SH-SY5Y (cell line): ENCODE results near the gene NRG3.

Source experiments
- GATA2 ChIP-seq: IDR thresholded peaks from 2 replicates; pipeline ENCODE4 v1.6.1; 2011; ENCODE audit warnings: mild to moderate bottlenecking, low read depth, low read length
- GATA3 ChIP-seq: IDR thresholded peaks from 2 replicates; pipeline ENCODE4 v1.6.1; 2011; ENCODE audit warnings: low read depth, mild to moderate bottlenecking, low read length, moderate library complexity

The NRG3 gene

DNA sequence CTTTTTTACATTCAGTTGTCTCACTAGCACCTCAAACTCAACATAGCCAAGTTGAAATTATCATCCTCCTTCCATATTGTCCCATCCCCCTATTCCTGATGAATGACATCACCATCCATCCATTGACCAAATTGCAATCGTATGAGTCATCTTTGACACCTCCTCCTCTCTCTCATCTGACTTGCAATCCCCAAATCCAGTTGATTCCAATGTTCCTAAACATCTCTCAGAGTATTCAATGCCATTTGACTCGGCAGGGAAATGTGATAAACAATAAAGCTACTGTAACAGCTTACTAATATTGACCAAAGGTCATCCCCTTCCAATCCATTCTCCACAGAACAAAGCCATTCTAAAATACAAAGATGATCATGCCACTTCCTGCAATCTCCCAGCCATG is 1047.8 kb downstream of the NRG3 start:
- TF ChIP-seq GATA2, result no peak
- no peak for TF ChIP-seq GATA3

DNA sequence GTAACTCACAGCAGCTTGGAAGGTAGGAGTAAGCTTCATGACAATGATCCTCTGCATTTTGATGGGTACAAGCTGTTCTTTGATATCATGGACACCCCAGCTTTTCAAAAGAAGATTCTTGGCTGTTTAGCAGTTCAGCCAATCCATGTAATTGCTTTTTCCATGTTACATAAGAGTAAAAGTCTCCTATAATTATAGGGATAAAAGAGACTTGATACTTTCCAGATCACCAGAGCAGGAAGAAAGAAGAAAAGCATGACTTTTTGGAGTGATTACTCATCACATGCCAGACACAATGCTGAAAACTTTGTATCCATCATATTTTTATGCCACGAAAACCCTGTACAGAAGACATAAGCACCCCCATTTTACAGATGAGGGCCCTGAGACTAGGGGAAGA is 1049.7 kb downstream of the NRG3 start:
- no peak for TF ChIP-seq GATA2
- no peak for TF ChIP-seq GATA3

DNA sequence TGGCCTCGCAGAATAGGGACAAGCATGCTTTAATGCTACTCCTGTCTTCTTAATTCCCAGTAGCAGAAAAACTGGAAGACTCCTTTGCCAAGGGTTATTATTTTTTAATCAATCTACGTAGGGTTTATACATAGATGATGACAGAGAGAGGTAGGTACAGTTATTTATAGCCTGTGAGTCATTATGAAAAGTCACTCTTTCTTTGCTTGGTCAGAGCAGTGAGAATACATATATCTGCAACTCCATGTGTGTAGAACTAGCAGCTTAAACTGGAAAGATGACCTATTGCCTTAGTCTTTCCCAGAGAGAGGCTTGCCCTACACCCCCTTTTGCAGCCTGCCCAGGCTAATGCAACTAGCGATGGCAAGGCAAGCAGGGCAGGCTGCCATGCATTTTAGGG is 1050.6 kb downstream of the NRG3 start:
- TF ChIP-seq GATA2, result no peak

DNA sequence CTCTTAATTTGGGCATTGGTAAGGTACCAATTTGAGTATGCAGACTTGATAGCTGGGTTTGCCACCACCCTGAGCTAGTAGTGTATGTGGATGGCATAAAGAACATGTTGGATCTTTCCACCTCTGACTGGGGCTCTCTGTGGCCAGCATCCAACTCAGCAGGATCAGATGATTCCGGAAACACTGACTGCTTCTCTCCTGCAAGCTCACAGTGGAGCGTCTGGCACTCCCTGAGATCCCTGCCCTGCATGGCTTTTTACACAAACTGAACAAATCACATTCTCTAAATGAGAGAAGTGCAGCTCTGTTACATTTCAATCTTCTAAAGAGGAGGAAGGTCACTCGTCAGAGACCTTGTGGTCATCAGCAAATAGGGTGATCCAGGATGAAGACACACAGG is 1057.5 kb downstream of the NRG3 start:
- TF ChIP-seq GATA3 (no peak), GATA2 (no peak)

DNA sequence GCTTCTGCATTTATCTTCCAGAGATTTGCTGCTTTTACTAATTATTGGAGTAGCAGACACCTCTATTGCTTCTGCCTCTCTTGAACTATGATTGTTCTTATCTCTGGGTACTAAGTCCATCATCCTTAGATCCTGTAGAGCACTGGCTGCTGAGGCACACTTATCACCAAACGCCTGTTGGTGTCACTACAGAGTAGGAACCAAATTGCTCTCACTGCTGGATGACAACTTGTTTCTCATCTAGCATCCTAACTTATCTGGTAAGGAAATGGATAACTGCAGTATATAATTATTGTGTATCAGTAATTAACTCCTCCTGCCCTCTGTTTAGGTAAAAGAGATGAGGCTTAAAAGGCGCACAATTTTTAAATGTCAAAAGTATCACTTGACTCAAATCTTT is 1059.4 kb downstream of the NRG3 start:
- TF ChIP-seq GATA2 (no peak), GATA3 (no peak)

DNA sequence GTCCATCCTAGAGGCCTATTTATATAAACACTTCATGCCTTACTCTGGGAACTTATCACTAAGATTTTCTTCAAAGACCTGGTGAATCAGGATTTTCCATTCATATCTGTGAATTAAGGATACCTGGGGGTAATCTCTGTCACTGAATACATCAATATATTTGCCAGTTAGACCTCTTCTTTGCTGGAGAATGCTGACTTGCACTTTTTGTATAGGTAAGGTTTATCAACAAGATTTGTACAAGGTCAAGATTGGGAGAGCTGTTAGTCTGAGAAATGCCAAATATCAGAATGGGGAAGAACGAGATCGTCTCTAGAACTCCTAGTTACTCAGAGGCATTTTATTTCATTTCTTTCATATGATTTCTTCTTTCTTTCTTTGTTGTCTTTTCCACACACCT is 1060.0 kb downstream of the NRG3 start:
- TF ChIP-seq GATA2 (no peak), GATA3 (no peak)

DNA sequence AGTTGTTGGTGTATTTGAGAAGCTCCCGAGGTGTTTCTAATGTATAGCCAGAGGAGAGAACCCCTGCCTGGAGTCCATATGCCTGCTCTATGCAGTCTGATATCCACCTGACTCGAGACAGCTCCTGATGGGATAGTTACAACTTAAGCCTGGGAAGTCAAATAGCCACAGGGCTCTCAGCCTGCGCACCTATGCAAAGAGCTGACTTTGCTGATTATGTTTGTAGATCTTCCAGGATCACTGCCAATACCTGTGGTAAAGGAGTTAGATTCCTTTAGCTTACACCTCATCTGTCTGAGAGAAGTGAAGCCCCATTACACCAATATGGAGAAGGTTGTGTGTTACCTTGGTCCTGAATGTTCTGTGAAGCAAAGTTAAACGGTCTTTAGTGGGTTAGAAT is 1063.3 kb downstream of the NRG3 start:
- TF ChIP-seq GATA3, result no peak
- TF ChIP-seq GATA2, result no peak

DNA sequence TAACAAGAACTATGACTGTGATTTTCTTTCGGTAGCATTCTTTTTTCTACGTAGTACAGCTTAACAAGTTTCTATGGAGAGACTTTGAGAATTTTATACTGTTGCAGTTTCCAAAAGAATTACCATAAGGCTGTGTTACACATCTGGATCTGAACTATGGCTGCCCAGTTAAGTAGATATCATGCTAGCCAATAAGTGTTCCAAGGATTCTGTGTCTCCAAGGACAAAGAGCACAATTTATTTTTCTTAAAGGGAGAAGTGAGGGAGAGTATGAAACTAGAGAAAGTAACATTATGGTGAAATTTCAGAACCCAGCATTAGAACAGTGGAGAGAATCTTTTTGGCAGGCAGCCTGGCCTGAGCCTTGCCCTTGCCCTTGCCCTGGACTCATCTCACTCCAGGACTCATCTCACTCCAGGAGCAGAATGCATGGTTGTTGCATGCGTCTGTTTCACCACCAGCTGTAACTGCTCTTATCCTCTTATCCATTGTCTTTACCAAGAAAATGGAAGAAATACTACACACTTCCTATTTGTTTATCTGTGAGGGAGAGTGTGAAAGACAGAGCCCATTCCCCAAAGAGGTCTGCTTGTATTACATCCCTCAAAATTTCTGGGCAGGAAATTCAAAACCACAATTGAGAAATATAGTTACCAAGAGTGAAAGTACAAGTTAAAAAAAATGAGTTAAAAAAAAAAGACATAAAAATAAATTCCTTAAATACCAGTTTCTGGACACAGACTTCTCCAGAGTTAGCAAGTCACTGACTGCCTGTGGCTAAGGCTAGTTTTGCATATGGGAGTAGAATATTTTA is 1067.5 kb downstream of the NRG3 start:
- TF ChIP-seq GATA3, result no peak
- no peak for TF ChIP-seq GATA2

DNA sequence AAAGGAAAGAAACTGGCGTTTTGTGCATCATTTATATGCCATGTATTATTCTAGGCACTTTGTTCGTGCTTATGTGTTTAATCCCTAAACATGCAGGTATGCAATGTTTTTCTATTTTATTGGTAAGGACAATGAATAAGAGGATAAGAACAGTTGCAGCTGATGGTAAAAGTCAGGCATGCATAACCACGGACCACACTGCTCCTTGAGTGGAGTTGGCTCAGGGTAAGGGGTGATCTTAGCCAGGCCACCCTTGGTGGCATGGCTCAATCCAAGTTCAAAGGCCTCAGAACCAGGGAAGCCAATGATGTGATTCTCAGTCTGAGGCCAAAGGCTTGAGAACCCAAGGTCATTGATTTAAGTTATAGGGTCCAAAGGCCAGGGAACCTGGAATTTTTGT is 1068.1 kb downstream of the NRG3 start:
- no peak for TF ChIP-seq GATA3
- no peak for TF ChIP-seq GATA2

DNA sequence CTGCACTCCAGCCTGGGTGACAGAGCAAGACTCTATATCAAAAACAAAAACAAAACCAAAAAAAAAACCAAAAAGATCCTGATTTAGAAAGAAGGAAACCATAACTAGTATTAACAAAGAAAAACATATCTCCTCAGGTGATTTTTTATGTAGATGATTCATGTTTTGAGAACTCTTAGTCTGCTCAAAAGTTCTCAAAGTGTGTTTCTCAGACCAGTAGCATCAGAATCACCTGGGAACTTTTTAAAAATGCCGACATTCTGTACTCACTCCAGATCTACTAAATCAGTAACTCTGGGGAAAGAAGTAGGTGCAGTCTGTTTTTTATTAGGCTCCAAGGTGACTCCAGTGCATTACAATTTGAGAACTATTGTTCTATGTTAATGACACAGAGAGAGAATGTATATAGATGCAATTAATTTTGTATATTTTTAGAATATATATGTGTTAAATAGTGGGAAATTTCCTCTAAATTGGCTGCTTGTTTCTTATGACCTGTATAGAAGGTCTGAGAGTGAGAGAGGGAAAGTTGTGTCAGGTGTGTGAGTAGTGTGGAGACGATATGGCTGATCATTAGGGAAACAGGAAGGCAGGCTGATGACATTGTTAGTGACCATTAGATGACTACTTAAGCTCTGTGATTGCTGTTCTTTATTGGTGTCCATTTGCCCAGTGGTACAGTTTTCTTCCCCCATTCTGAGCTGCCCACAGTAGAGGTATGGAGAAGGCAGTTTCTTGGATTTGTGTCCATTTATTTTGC is 1075.0 kb downstream of the NRG3 start:
- no peak for TF ChIP-seq GATA2
- TF ChIP-seq GATA3, result no peak

DNA sequence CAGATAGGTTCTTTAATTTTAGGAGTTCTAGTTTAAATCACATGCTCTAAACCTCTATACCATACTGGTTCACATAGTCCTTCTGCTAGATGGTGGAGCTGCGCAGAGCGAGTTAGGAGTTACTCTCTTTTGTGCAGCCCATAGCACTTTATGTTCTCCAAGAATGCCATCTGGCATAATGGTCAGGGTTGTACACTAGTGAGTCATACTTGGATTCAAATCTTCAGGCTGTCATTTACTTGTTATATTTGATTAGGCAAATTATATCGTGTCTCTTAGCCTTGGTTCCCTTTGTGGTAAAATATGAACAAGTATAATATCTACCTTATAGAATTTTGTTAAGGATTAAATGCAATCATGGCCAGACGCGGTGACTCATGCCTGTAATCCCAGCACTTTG is 1078.3 kb downstream of the NRG3 start:
- TF ChIP-seq GATA2 (no peak), GATA3 (no peak)

DNA sequence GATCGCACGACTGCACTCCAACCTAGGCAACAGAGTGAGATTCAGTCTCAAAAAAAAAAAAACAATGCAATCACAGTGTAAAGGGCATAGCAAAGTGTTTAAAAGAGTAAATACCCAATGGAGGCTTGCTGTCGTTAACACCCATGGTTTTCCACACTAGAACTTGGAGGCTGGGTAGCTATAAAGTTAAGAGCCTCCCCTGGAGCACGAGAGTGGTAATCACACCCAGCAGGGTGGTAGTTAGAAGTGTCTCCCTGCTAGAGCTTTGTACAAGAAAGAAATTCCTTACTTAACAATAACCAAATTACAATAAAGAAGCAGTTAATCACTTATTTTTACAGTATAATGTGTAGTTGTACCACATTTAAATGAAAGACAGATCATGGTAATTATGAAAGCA is 1078.9 kb downstream of the NRG3 start:
- no peak for TF ChIP-seq GATA2
- no peak for TF ChIP-seq GATA3

DNA sequence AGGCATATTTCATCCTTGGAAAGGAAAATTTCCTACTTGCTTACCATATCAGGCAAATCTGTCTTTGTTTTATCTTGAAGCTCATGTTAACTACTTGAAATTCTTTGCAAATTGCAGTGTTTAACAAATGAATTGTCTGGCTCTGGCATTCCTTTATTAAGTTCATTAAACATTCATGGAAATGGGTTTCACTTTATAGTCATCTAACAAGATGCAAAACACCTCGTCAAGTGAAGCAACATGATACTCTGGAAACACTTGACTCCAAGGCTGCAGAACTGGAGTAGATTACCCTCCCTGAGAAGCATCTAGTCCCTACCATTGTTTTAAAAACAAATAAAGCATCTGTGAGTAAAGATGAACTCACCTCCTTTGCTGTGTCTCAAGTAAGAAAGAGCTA is 1086.9 kb downstream of the NRG3 start:
- TF ChIP-seq GATA2 (no peak), GATA3 (no peak)

DNA sequence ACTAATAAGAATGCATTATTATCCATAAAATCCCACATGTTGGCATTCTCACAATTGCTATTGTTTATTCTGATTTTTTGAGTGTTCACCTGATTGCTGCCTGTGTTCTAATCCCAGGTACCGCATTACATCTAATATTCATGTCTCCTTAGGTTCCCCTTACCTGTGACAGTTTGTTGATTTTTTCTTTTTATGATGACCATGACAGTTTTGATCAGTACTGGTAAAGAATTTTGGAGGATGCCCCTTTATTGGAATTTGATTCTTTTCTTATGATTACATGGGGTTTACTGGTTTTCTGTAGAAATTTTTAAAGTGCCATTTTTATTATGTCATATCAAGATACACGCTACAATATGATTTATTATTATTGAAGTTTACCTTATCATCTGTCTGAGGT is 1091.1 kb downstream of the NRG3 start:
- no peak for TF ChIP-seq GATA3
- no peak for TF ChIP-seq GATA2

DNA sequence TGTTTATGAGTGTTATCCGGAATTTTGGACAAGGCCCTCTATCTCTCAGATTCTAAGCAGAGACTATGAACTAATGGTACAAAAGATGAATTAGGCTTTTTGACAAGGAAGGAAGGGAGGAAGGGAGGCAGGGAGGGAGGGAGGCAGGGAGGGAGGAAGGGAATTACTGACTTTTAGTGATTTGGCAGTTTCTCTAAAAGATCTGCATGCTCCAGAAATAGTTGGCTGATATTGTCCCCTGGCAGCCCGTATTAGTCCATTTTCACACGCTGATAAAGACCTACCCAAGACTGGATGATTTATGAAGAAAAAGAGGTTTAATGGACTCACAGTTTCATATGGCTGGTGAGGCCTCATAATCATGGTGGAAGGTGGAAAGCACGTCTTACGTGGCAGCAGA is 1093.5 kb downstream of the NRG3 start:
- TF ChIP-seq GATA2, result no peak
- no peak for TF ChIP-seq GATA3

DNA sequence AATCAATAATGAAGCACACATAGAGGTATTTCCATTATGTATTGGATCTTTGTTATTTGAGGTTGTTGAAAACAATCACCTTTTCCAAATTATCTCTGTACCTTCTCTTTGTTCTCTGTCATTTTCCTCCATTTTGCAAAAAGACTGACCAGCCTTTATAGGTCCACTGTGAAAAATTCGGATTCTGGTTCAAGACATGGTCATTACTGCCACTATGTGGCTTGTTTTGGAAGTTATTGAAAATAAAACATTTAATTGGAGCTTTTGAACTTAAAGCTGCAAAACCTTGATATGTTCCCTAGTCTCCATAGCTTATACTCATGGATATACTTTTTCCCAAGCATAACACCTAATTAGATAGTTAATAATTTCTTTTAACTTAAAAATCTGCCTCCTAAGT is 1094.4 kb downstream of the NRG3 start:
- no peak for TF ChIP-seq GATA2
- no peak for TF ChIP-seq GATA3
